Stimulated activated naive CD4-positive, alpha-beta T cell treated with Interleukin-2 at 50 U/mL for 16 hours (primary cell): ENCODE data around the gene NFE2L2.
A peak's percentile ranks its signal among the peaks of the same experiment; 100 is the strongest.
"Not testable (repeated sequence)": the region's sequence is repeated elsewhere in the genome, so short reads cannot be mapped to it uniquely, and the experiment has no call there.

Source experiments
- DNase-seq: peaks from one replicate; lab custom pipeline; 2025; lab: John Stamatoyannopoulos, UW

NFE2L2 gene

DNA sequence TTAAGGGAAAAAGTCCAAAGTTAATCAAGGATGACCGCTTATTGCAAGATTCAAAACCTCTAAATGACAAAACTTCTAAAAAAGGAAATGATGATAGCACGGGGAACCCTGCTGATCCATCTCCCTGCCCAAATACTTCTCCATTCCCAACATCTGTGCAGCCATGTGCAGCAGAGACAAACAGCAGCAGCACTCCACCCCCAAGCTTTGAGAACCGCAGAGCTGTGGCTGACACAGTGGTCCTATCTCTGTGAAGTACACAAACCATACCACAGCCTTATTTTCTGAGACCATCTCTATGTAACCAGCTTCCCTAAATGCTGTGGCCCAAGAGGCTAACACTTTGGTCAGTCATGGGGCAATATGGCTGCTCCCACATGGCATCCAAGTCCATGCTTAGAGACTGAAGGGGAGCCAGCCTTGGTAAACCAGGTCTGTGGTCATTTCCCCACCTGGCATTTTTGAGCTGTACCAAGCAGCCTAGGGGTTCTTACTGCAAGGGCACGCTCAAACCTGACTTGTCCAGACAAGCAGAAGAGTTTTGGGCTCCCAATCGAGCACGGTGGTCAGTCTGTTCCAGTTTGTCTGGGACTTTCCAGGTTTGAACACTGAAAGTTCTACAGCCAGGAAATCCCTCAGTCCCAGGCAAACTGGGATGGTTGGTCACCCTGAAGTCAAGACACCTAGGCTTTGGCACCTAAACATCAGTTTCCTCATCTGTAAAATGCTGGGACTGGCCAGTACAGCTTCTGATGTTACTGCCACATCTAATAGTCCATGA is 17.1 kb upstream of the NFE2L2 start:
- no peak for DNase-seq

DNA sequence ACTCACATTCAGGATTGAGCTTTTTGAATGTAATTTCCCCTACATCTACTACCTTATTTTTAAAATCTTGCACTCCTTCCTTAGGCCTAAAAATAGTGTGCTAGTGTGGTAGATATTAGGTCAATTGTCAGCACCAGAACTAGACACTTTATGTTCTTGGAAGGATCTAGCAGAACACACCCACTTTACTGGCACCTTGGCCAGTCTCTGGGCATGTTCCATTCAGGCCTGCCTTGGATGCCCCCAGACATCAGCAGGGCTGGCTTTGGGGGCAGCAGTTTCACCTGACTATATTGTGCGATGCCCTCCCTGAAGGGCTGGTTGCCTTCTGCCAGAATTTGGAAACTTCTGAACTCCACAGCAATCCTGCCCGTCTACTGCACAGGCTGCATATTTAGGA is 15.3 kb upstream of the NFE2L2 start:
- DNase-seq = no peak

DNA sequence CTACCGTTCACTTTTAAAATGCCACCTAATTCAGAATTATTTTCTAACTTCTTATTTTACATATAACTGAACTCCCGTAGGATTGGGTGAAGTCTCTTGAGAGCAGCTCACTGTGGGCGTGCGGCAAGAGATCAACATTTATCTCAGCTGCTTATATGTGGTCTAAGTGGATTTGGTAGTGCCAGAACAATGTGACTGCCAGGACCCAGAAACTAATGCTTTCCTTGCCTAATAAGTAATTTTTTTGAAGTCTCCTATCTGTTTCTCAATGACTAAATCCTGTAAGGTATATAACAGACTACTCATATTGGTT is 11.2 kb upstream of the NFE2L2 start:
- DNase-seq = no peak

DNA sequence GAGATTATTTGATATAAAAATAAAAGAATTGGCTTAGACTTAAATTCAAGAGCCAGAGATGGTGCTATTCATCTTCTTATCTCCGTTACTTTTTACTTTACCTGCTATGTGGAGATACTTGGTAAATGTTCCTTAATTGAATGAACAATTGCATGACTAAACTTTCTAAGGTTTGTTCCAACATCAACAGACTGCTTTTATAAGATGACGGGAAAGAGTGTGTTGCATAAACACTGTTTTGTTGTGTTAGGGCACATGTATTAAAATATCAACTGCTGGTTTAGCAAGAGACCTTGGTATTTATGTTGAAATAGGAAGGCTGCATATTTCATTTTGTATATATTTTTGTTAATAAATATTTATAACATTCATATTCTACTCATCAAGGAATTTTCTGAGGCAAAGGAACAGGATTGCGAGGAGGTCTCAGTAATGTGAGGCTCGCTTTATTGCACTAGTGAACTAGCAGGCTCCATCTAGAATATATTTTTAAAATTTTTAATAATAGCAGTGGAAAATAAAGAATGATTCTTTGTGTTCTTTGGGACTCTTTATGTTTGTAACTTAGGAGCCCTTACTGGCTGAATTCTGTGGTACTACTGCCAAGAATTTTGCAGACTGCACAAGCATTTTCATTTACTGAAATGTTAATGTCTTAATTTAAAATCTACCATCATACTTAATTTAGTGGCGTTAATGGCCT is 10.7 kb upstream of the NFE2L2 start:
- DNase-seq = no peak

DNA sequence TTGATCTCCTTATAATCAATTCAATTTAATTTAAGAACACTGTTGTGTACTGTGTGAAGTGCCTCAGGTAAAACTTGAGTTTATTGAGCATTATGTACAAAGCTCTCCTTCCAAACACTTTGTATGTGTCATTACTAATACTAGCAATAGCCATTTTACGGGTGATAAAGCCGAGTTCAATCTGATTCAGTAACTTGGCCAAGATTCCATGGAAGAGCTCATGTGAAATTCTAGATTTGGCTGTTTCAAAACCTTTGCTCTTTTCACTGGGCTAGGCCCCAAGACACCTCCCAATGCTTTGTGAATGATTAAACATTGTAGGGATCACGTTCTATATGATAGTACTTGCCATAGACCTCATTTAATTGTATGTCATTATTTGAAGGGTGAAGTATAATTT is 8.9 kb upstream of the NFE2L2 start:
- DNase-seq = no peak

DNA sequence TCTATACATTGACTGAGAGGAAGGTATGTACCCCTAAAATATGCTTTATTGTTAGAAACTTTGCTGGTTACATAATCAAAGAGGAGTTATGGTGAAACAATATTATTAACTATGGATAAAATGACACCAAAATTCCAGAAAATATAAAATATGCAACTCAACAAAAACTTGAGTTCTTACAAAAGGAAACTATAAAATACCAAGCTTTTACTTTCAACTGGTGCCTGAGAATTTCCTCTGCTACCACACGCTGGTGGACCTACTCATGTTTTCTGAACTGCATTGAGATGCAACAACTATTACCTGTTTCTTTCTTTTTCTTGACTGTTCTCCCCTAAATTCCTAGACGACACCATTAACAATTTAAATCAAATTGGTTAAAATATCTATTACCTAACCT is 8.2 kb upstream of the NFE2L2 start:
- no peak for DNase-seq

DNA sequence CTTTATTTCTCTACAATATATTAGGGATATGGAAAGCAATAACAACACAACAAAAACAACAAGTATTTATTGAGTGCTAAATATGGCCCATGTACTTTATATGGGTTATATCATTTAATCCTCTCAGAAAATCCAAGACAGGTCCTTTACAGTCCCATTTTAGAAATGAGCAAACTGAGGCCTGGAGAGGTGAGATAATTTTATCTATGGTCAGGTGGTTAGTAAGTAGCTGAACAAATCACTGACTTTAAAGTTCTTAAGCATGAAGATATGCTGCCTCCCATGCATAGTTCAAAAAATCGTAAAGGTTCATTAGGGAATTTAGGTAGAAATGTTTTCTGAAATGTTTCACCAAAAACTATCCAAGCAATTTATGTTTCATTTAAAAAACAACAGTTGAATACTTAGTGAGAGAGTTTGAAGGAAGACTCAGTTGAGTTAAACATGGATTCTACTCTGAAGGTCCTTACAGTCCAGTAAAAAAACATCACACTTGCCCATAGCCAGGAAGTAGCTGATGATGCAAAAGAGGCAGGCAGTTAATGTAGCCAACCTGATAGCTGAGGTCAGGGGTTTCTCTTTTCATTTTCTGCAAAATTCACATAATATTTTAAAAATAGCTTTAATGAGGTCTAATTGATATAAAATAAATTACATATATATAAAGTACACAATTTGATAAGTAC is 7.6 kb upstream of the NFE2L2 start:
- DNase-seq = no peak

DNA sequence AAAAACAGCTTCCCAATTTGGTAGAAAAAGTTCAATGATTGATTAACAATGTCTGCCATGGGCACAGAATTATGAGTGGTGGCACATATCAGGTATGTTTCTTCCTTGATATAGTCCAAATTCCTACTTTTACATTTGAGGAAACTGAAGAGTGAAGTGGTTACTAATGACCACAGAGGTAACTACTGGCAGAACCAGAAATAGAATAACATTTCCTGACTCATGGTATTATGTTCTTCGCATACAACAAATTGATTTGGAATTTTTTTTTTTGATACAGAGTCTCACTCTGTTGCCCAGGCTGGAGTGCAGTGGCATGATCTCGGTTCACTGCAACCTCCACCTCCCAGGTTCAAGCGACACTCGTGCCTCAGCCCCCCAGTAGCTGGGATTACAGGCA is 6.0 kb upstream of the NFE2L2 start:
- DNase-seq = no peak

DNA sequence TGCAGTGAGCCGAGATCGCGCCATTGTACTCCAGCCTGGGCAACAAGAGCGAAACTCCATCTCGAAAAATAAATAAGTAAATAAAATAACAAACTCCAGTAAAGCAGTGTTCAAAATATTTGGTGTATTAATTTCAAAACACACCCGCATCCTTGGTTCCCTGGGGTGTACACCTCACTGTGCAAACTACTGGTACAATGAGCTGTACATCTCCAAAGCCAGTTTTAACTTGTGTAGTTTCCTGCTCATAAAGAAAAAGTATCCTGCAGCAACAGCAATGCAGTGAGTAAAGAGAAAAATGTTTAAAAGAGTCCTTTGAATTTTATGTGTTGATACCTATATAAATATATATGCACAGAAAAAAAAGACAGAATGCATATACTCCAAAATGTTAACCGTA is 4.4 kb upstream of the NFE2L2 start:
- DNase-seq = no peak

DNA sequence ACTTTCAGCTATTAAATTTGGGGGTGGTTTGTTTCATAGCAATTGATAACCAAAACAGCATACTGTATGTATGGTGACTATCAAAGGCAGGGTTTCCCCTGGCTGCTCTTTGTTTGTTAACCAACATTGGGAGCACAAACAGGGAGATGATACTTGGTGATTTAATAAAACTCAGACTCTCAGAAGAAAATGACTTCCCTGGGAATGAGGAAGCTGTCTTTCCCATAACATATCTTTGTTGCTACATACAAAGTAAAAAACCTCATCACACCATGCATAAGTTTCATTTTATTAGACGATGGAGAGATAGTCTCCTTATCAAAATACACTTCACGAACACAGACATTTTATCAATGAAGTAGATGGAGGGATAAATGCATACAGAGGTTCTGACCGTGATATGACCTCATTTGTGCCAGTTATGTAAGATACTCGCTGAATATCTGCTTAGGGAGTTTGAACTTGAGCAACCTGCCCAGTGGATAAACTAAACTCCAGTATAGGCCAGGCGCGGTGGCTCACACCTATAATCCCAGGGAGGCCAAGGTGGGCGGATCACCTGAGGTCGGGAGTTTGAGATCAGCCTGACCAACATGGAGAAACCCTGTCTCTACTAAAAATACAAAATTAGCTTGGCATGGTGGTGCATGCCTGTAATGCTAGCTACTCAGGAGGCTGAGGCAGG is 3.8 kb upstream of the NFE2L2 start:
- no peak for DNase-seq

DNA sequence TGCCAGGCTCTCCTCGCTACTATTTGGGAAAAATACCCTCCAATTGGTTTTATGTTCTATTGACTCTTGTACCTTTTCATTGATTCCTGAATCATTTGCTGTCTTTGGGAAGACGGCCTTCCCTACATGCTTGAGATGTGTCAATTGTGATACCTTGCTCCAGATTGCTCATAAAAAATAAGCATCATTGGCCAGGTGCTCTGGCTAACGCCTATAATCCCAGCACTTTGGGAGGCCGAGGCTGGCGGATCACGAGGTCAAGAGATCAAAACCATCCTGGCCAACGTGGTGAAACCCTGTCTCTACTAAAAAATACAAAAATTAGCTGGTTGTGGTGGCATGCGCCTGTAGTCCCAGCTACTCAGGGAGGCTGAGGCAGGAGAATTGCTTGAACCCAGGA is 2.4 kb upstream of the NFE2L2 start:
- DNase-seq = not testable (repeated sequence)

DNA sequence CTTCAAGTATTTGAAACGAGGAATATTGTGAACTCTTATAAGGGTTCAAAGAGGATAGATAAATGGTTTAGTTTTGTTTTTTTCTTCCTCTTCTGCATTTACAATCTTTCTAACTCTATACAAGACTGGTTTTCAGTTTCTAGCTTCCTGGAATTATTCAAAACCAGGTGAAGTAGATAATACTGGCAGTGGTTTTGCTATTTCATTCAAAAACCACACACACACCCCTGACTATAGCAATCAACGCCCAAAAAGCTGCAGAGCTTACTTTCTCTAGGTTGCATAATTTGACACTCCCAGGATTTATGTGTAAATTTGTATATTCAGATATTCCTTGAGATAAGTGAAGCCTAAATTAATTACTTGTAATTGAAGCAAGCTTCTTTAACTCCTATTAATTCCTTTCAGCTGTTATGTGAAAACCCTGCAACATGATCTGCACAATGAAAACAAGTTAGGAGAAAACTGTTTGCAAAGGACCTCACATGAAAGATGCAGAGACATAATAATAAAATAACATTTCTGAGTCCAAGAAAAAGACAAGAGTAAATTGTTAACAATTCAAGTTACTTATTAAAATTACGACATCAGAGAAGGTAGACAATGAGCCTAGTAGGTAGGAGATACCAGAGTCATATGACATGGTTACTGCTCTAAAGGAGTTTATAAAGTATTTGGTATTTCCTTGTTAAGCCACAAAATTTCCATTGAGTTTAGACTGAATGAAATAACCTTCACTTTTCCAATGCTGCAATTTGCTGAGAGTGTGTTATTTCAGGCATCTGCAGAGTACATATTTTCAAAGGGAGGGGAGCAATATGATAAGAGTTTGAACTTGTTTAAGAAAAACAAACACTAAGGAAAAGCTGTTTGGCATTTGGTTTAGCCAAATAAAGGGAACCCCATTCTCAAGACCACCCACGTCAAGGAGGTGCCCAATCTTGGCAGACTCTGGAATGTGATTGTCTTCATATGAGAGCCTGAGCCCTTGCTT is 1.6 kb upstream of the NFE2L2 start:
- no peak for DNase-seq

DNA sequence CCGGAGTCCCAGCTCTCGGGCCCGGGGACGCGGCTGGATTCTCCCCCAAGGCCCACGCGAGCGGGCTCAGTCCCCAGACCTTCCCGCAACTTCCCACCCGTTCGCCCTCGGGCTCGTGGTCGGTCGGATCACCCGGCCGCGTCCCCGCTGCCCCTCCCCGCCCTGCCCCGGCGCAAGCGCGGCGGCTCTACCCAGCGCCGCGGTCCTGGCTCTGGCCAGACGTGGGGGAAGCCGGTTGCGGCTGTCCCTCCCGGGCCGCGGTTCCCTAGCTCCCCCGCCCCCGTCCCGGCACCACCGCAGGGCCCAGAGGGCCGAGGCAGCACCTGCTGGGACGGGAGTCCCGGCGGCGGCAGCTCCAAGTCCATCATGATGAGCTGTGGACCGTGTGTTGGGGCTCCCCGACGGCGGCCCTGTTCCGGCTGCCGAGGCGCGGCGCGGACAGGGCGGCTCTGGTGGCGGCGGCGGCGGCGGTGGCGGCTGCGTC is 276 bp downstream of the NFE2L2 start:
- DNase-seq = no peak

DNA sequence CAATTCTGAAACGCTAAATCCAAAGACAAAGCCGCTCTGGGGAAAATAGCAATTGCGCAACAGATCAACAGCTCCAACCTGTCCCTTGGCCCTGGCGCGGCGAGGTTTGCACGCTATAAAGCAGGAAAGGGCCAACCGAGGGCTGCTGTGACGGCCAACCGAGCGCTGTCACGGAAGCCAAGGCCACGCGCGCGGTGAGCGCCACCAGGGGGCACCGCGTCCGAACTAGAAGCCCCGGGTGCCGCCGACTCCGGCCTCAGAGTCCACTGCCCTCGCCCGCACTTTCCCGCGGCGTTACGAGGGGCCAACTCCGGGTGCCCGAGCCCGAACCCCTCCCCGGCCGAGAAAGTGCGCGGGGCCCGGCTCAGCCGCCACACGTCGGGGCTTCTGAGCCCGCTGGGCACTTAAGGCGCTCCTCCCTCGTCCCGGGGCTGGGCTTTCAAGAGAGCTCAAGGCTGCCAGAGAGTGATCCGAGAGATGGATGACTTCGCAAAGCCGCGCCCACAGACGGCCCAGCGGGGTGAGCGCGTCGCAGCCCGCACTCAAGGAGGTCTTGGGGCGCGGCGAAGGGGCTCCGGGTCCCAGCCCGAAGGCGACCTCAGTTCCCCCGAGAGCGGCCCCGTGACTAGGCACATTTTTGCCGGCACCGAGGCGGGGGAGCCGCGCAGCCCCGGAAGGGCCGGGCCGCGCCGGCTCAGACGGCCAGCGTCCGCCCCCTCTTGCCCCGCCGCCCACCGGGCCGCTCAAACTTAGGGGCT is 897 bp downstream of the NFE2L2 start:
- DNase-seq = peak; percentile 92

DNA sequence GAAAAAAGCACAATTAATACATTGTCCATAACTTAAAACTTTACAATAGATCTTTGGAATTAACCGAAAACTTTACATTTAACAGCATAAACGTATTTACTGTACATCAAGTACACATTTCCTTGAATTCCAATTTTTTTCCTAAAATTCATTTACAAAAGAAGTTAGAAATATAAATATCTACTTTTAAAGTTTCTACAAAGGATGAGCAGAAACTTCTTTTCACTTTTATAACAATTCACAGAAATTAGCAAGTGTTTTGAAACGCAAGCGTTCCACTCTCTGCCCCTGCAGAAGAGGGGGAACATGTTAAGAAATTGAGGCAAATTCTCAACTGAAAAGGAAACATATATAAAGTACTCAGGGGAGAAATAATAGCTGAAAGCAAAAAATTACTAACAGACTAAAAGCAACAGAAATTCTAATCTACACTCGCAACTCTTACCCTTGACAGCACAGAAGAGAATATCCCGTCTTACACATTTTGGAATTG is 1.5 kb downstream of the NFE2L2 start:
- no peak for DNase-seq

DNA sequence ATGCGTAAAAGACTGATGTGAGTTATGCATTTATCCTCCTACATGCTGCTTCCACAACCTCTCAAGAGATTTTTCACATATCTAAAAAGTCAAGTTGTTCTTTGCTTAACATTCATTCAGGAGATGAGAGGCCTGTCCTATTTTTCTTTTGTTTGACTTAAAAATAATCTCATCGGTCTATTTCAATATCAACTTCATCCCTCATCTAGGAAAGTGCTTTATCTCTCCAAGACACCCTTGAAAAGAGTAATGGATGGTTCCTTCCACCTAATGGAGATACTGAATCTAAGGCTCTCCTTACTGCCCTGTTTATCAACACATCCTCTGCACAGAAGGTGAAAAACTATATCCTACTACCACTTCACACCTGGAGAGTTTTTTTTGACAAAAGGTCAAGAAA is 2.4 kb downstream of the NFE2L2 start:
- no peak for DNase-seq

DNA sequence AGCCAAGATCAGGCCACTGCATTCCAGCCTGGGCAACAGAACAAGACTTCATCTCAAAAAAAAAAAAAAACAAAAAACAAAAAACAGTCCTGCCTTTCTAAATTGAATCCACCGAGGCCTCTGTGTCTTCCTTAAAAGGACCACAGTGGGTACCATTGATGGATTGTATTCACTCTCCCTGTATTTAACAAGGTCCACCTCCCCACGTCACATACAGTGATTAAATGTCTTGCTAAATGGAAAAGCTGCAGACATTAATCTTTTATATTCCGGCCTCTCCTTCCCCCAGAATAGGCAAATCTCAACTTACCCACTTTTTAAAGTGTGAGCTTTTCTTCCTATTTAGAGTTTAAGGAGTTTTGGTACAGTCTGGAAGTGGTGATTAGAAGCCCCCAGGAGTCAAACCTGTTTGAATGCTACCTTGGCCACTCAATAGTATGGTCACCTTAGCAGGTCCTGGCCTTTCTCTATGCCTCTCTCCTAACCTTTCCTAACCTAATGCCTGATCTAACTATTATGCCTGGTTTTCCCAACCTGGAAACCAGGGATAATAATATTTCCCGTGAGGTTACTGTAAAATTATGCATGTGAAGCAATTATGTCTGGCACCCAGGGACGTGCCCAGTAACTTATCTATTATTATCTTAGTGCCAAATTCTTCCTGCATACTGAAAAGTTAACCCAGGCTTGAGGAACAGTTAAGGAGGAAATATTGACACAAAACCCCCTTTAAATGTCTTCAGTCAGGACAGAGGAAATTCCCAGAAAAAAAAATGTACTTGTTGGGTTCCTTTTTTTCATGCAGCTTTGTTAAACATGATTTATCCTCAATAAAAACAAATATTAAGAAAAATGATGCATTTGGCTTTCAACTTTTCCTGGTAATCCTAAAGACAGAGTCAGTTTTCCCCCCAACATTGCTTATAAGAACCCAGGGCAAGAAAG is 3.1 kb downstream of the NFE2L2 start:
- no peak for DNase-seq

DNA sequence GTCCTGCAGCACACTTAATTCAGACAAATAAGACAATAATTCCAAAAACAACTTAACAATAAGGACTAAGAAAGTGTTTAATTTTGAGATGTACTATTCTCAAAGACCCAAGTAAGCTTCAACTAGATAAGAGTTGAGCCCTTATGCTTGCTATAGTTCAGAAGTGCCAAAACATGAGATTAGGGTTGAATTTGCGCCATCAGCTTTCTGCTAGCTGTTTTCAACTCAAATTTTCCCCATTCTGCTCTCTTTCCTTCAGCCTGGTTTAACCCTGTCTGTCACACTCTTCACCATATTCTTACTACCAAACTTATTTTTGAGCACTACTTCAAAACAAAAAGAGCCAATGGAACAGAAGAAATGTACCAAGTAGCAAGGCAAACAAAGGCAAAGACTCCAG is 4.1 kb downstream of the NFE2L2 start:
- DNase-seq = no peak

DNA sequence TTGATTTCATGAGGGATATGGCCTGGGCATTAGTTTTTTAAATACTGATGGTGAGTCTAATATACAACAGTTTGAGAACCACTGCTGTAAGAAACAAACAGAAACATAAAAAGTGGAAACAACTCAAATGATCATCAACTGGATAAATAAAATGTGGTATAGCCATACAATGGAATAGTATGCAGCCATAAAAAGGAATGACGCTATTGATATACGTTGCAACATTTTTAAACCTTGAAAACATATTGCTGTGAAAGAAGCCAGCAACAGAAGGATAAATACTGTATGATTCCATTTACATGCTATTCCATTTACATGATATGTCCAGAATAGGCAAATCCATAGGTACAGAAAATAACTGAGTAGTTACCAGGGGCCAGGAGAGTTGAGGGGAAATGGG is 6.5 kb downstream of the NFE2L2 start:
- no peak for DNase-seq
